ENCODE measurements around the gene ACOT12. TPM values are rescaled to one million over a fixed set of nuclear protein-coding genes. Genes with fewer than 3 reads are reported as not detected.
"Not testable (repeated sequence)": the region's sequence is repeated elsewhere in the genome, so short reads cannot be mapped to it uniquely, and the experiment has no call there.

Gene ACOT12
- total RNA-seq, 1 donor from 2014 or later: not detected

- Mint-ChIP-seq H3K27me3 (ENCODE audit: unreplicated experiment) (peaks cover 9% of the 10 kb centered on the region), H3K9me3 (ENCODE audit: unreplicated experiment) (no peaks in the 10 kb centered on the region), H3K27ac (ENCODE audit: unreplicated experiment) (peak overlapping the region; percentile 98), H3K4me1 (ENCODE audit: unreplicated experiment) (peaks cover 16% of the 10 kb centered on the region), H3K36me3 (ENCODE audit: low read depth, unreplicated experiment) (peaks cover 8% of the 10 kb centered on the region), H3K4me3 (ENCODE audit: unreplicated experiment) (peak overlapping the region; percentile 100)
- TF ChIP-seq CTCF (IDR thresholded peaks at IDR 0.05; ENCODE audit: unreplicated experiment): no peak
- DNase-seq (ENCODE audit: low spot score): no peak
Measured at GRCh38 chr5:81300921-81301270, 93.0 kb downstream of the ACOT12 start.

GRCh38 chr5:81297531-81297930 lies 96.4 kb downstream of the ACOT12 start:
- peaks cover 9% of the 10 kb centered on the region for H3K27me3 Mint-ChIP-seq (ENCODE audit: unreplicated experiment)
- no peaks in the 10 kb centered on the region for H3K9me3 Mint-ChIP-seq (ENCODE audit: unreplicated experiment)
- no peak for TF ChIP-seq CTCF (IDR thresholded peaks at IDR 0.05; ENCODE audit: unreplicated experiment)
- H3K4me3 Mint-ChIP-seq (ENCODE audit: unreplicated experiment): no peak overlapping the region
- H3K36me3 Mint-ChIP-seq (ENCODE audit: low read depth, unreplicated experiment): peaks cover 15% of the 10 kb centered on the region
- no peak for DNase-seq (ENCODE audit: low spot score)
- H3K27ac Mint-ChIP-seq (ENCODE audit: unreplicated experiment): no peak overlapping the region
- peaks cover 16% of the 10 kb centered on the region for H3K4me1 Mint-ChIP-seq (ENCODE audit: unreplicated experiment)

GRCh38 chr5:81294021-81294420 lies 99.9 kb downstream of the ACOT12 start:
- H3K27ac Mint-ChIP-seq (ENCODE audit: unreplicated experiment); DNase-seq (ENCODE audit: low spot score): not testable (repeated sequence)
- peak overlapping the region; percentile 29 for H3K4me3 Mint-ChIP-seq (ENCODE audit: unreplicated experiment)

GRCh38 chr5:81292130-81292529 lies 101.8 kb downstream of the ACOT12 start:
- Mint-ChIP-seq H3K9me3 (ENCODE audit: unreplicated experiment) (no peaks in the 10 kb centered on the region), H3K4me1 (ENCODE audit: unreplicated experiment) (no peaks in the 10 kb centered on the region), H3K27ac (ENCODE audit: unreplicated experiment) (no peak overlapping the region), H3K27me3 (ENCODE audit: unreplicated experiment) (peaks cover 1% of the 10 kb centered on the region), H3K36me3 (ENCODE audit: low read depth, unreplicated experiment) (peaks cover 24% of the 10 kb centered on the region), H3K4me3 (ENCODE audit: unreplicated experiment) (no peak overlapping the region)
- DNase-seq (ENCODE audit: low spot score): no peak
- no peak for TF ChIP-seq CTCF (IDR thresholded peaks at IDR 0.05; ENCODE audit: unreplicated experiment)

More at GRCh38 chr5:81294021-81294420, 99.9 kb downstream of the ACOT12 start:
- not testable (repeated sequence) for H3K27me3 Mint-ChIP-seq (ENCODE audit: unreplicated experiment); H3K4me1 Mint-ChIP-seq (ENCODE audit: unreplicated experiment); H3K9me3 Mint-ChIP-seq (ENCODE audit: unreplicated experiment)
- H3K36me3 Mint-ChIP-seq (ENCODE audit: low read depth, unreplicated experiment): peaks cover 24% of the 10 kb centered on the region

GRCh38 chr5:81290146-81290545 lies 103.8 kb downstream of the ACOT12 start:
- H3K36me3 Mint-ChIP-seq (ENCODE audit: low read depth, unreplicated experiment): peaks cover 28% of the 10 kb centered on the region
- no peak overlapping the region for H3K4me3 Mint-ChIP-seq (ENCODE audit: unreplicated experiment)
- TF ChIP-seq CTCF (IDR thresholded peaks at IDR 0.05; ENCODE audit: unreplicated experiment): no peak
- H3K27ac Mint-ChIP-seq (ENCODE audit: unreplicated experiment): no peak overlapping the region
- H3K4me1 Mint-ChIP-seq (ENCODE audit: unreplicated experiment): no peaks in the 10 kb centered on the region
- H3K9me3 Mint-ChIP-seq (ENCODE audit: unreplicated experiment): no peaks in the 10 kb centered on the region
- DNase-seq (ENCODE audit: low spot score): no peak
- H3K27me3 Mint-ChIP-seq (ENCODE audit: unreplicated experiment): peaks cover 1% of the 10 kb centered on the region

- no peak for TF ChIP-seq CTCF (IDR thresholded peaks at IDR 0.05; ENCODE audit: unreplicated experiment)
- Mint-ChIP-seq H3K4me3 (ENCODE audit: unreplicated experiment) (no peak overlapping the region), H3K27me3 (ENCODE audit: unreplicated experiment) (peaks cover 1% of the 10 kb centered on the region), H3K36me3 (ENCODE audit: low read depth, unreplicated experiment) (peaks cover 20% of the 10 kb centered on the region), H3K27ac (ENCODE audit: unreplicated experiment) (no peak overlapping the region), H3K4me1 (ENCODE audit: unreplicated experiment) (no peaks in the 10 kb centered on the region), H3K9me3 (ENCODE audit: unreplicated experiment) (no peaks in the 10 kb centered on the region)
- no peak for DNase-seq (ENCODE audit: low spot score)
Measured at GRCh38 chr5:81288021-81288433, 105.9 kb downstream of the ACOT12 start.
